GM12872 (cell line): ENCODE results near the gene MBLAC1.

Experiments
- CTCF ChIP-seq: IDR thresholded peaks from 3 replicates; pipeline ENCODE4 v1.5.1; 2011; ENCODE audit warnings: low read depth, mild to moderate bottlenecking, low read length, moderate library complexity; ENCODE audit not compliant: insufficient read depth

The MBLAC1 gene

DNA sequence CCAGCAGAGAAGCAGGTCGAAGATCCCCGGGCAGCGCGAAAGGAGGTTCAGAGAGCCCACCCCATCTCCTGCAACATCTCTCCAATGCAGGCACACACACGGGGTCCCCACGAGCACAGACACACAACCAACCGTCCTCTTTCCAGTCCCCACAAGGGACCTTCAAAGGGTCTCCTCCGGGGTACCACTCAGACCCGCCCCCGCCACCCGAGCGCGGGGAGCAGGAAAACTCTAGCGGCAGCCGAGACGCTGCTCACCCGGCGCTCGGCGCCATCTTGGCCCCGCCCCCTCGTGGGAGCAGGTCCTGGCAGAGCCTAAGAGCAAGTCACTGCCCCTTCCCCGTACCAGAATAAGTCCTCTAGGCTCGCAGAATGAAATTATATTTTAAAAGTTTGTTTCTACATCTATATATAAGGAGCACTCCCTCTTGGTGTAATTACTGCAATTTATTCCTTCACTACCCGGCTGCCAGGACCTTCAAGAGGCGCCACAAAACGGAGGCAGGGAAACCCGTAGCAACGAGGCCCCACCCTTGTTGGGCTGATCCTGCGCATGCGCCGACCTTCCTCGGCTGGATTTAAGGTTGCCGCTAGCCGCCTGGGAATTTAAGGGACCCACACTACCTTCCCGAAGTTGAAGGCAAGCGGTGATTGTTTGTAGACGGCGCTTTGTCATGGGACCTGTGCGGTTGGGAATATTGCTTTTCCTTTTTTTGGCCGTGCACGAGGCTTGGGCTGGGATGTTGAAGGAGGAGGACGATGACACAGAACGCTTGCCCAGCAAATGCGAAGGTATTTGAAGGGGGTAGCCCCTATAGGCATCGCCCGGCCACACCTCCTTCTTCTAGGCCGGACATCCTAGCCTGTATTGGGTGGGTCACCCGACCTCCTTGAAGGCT is 7.4 kb upstream of the MBLAC1 start, which contains the start of the genes CNPY4 and TAF6:
Gene CNPY4 (plus strand): TSS at position 563 of the 898 bp plus-strand sequence. CDS start 111 bp downstream, at position 674.
Gene TAF6 (minus strand): TSS at position 287 of the 898 bp plus-strand sequence. CDS start 5,149 bp downstream, outside the sequence.
- no peak for TF ChIP-seq CTCF

DNA sequence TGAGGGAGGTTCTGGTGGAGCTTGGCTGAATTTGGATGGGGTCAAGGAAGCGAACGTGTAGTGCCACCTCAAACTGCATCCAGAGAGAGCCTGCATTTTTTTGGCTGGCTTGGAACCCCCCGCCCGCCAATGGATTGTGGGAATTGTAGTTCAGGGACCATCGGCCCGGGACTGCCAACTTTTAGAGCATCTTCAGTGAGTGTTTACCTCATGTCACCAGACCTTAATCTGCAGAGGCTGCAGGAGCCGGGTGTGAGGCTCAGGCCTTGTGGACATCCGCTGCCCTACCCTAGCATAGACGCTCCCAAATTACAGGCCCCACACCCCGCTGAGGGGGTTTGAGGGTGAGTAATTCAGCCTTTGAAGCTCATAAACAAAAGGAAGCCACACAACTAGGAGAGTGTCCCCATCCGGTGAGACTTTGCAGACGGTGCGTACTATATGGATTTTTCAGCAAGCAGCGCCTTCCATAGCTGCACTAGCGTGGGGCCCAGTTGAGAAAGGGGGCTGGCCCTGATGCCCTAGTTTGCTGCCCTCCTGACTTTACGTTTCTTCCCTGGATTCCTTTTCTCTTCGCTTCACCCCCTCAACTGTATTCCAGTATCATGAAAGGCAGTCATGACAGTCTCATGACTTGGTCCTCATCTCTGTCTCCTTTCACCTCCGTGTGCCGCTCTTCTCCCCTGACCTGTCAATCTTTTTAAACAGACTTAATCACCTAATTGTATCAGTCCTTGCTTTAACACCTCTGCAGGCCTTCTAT is 6.6 kb upstream of the MBLAC1 start:
- TF ChIP-seq CTCF = no peak

GRCh38 chr7:100120733-100121036 is 6.1 kb upstream of the MBLAC1 start:
- TF ChIP-seq CTCF = no peak

GRCh38 chr7:100122067-100122466 is 4.7 kb upstream of the MBLAC1 start:
- no peak for TF ChIP-seq CTCF

DNA sequence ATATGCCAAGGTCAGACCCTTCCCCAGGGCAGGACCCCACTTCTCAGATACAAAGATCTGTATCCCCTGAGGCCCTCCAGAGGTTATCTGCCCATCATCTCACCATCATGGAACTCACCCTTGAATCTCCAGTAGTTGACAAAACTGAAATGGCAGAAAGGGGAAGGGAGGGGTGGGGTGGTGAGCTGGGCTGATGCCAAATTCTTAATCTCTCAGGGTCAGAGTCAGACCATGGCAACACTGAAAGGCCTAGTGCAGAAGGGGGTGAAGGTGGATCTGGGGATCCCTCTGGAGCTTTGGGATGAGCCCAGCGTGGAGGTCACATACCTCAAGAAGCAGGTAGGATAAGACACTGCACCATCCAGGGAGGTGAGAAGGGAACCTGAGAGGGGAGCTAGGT is 4.2 kb upstream of the MBLAC1 start:
- TF ChIP-seq CTCF = no peak

- no peak for TF ChIP-seq CTCF
Measured at GRCh38 chr7:100124301-100125230, 2.2 kb upstream of the MBLAC1 start.
